Stimulated activated CD4-positive, alpha-beta T cell treated with anti-CD3 and anti-CD28 coated beads, Interleukin-12 subunit alpha, Interleukin-12 subunit beta, amount 100 ng/mL, for 24 hours (primary cell): Measurements from ENCODE around the gene PGM5.
"Not testable (repeated sequence)": the region's sequence is repeated elsewhere in the genome, so short reads cannot be mapped to it uniquely, and the experiment has no call there.

ENCODE experiments used
- DNase-seq, 2 experiments: peaks; one replicate each; pipeline ENCODE4 v3.0.0-alpha.2; 2020; ENCODE audit warnings: low read depth in 2 of 2

The PGM5 gene

DNA sequence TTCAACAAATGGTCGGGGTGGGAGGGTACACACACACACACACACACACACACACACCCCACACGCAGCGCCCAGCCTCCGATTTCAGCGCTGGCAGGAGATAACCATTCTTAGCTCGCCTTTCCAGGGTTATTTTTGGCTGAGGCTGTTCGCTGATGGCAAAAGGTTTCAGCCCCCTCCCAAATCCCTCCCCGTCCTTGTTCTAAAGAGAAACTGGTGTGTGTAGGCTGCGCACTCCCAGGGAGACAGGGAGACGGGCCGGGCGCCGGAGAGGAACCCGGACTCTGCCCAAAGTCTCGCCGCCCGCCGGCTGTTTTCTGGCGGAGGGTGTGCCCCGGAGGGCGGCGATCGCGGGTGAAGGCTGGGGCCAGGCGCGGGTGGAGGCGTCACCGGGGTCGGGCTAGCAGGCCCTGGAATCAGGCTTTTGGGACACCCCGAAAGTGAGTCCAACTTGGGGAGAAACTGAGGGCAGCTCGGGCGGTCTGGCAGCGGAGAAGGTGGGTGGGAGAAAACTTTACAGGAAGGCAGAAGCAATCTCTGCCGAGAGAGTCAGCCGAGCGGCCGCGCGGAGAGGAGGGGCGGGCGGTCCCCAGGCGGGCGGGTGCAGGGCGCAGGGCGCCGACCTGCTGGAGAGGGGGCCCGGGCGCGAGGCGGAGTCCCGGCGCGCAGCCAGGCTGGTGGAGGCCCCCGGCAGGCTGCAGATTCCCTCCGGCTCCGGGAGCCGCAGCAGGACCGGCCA, at the start of gene PGM5:
Gene PGM5 (plus strand): TSS at position 232 of the 739 bp plus-strand sequence. CDS start 517 bp downstream, outside the sequence.
- DNase-seq = not testable (repeated sequence)

DNA sequence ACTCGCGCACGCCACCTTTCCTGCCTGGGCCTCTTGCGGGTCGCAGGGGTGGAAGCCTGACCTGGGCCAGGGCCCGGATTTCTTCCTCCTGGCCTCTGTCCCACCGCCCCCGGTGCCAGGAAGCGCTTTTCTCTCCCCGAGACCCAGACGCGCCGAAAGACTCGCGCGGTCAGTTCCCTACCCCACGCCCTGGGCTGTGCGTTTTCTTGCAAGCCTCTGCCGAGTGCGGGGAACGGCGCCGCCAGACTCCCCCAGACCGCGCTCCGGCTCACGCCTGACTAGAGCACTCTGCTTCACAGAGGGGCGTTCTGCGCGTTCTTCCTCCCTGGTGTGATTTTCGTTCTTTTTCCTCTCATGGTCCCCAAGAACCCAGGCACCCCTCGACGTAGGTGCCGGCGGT, 49.3 kb upstream of the PGM5 start:
- not testable (repeated sequence) for DNase-seq

DNA sequence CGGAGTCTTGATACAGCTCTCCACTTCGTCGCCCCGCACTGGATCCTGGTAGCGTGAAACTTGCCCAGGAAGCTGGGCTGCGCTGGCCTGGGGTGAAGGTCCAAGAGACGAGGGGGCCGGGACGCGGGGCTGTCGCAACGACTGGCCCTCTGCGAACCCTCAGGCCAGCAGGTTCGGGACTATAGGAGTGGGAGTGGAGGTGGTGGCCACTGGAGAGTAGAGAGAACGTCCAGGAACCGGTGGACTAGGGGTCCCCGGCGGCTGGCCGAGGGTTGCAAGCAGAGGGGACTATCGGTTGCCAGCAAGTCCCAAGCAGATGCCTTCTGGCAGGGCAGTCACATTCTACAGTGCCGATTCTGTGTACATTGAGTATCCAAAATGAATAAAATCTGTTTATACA, 48.8 kb upstream of the PGM5 start:
- DNase-seq = not testable (repeated sequence)

DNA sequence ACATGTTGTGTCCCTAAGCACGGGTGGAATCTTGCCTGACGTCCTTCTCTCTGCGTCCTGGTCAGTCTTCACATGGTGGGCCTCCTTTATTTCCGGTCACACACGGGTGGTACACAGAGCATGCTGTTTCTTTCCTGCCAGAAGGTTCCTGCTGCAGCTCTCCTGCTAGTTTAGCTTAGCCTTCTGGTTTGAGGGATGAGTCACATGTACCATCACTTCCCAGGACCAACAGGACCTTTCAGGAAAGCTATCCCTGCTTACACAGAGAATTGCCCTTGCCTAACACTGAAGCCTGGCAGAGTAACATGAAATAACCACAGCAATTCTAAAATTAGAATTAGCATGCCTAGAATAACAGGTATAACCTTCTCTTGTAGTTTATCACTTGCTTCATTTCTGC, 45.2 kb upstream of the PGM5 start:
- not testable (repeated sequence) for DNase-seq

DNA sequence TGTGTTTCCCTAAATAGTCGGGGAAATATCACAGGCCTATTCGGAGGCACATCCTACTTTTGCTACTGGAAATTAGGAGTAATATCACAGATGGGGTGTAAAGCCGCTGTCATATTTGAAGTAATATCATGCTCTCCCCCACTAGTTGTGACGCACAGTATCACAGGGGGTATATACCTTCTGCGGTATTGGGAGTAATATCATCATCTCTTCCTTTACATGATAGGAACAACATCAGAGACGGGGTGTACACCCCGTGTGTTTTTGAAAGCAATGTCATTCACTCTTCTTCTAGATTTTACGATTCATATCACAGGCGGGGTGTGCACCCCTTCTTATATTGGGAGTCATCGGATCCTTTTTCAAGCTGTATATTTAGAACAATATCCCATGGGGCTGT, 38.2 kb upstream of the PGM5 start:
- not testable (repeated sequence) for DNase-seq

DNA sequence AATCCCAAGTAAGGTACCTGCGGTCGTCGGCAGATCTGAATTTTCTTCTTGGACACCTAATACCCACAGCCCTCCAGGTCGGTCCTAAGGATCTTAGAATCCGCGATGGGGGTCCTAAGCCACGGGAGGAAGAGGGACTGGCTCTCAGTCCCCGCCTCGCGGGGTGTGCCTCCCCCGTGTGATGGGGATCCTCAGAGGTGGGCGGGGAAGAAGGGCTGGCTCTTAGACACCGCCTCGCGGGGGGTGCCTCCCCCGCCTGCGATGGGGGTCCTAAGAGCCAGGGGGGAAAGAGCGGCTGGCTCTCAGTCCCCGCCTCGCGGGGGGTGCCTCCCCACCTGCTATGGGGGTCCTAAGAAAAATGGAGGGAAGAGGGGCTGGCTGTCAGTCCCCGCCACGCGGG, 32.7 kb upstream of the PGM5 start:
- not testable (repeated sequence) for DNase-seq

DNA sequence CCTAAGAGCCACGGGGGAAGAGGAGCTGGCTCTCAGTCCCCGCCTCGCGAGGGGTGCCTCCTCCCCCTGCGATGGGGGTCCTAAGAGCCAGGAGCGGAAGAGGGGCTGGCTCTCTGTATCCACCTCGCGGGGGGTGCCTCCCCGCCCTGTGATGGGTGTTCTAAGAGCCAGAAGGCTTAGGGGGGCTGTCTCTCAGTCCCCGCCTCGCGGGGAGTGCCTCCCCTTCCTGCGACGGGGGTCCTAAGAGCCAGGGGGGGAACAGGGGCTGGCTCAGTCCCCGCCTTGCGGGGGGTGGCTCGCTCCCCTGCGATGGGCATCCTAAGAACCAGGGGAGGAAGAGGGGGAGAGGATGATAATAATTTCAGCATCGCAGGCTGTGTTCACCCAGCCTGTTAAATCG, 31.9 kb upstream of the PGM5 start:
- DNase-seq = not testable (repeated sequence)

DNA sequence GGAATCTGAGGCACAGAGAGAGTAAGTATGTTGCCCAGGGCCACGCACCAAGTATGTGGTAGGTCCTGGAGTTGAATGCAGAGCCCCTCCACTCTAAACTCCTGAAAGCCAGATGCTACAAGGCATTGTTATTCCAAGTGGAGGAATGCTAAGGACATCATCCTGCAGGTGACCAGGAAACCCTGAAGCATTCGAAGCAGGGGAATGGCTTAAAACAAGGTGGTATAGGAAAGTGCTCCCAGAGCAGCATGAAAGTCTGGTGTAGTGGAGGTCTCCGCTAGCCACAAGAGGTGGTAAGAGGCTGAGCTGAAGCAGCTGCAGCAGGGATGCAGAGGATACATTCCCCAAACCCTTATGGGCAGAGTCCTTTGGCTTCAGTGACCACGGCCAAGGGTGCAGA, 27.3 kb upstream of the PGM5 start:
- not testable (repeated sequence) for DNase-seq

DNA sequence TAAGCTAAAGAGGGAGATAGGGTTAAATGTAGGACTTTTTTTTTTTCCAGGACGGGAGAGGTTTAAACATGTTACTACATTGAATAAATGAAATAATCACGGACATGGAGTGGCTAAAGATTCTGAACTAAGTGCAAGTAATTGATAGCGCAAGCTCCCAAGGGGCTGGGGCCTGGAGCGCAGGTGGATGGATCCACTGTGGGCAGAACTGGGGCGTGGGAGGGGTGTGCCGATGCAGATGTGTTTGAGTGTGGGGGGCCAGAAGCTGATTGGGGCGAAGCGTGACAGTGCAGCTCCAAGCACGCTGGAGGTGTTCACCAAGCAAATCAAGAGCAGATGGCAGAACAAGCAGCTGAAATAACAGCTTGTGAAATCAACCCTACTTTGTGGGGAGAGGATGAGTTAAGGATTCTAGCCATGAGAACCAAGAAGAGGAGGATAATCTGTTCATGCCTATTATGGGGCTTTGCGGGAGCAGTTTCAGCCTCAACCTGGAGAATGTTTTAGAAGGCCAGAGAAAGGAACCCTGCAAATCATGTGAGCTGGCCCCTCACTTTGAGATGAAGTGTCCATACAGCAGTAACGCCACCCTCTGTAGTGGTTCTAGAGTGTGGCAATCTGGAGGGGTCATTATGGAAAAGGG, 25.8 kb upstream of the PGM5 start:
- not testable (repeated sequence) for DNase-seq

DNA sequence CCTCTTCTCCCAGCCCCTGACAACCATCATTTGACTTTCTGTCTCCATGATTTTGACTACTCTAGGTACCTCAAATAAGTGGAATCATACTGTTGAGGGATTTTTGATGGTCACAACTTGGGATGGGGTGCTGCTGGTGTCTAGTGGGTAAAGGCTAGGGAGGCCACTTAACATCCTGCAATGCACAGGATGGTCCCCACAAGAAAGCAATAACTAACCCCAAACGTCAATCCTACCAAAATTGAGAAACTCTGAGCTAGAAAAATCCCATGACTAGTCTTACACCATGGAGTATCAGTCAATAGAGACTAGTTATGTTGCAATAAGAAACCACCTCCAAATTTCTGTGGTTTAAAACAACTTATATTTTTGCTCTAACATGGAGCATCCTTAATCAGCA, 24.3 kb upstream of the PGM5 start:
- DNase-seq = not testable (repeated sequence)

DNA sequence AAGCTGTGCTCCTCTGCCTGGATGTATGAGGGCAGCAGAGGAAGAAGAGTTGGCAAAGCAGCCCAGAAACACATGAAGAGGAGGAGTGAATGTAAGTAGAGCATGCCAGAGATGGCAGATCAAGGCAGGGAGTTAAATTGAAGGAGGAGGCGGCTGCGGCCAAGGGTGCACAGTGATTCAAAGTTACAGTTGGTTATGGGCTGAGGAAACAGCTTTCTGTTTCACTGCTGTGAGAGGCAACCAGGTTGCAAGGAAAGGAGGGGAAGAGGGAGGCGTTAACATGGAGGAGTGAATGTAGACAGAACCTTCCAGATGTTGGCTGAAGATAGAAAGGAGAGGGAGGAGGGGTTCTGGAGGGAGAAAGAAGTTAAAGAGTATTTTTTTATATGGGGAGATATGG, 20.5 kb upstream of the PGM5 start:
- not testable (repeated sequence) for DNase-seq

DNA sequence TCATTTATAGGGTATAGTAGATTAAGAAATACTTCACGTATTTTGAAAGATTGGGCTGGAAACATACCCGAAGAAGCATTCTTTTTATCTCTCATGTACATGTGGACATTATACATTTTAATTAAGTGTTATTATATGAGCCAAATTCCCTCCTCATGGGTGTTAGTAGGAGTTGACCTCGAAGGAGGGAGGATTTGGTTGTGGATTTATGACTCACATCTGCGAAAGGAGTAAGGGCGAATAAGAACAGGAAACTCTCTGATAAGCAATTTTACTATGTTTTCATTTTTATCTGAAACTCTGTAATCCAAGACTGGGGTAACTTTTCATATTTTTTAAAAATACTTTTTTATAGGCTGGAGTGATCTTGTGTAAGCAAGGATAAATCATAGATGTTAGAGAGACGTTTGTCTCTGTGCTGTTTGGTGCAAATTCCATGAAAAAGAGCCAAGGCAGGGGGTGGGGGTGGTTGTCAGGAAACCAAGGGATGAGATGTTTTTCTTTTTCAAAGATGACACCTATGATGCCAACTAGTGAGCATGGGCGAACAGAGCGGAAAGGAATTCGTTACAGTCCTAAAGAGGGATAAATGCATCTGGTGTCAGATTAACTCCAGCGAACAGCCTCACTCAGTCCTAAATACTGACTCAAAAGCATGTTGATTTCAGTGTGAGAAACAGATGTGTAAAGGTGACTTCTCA, 19.6 kb upstream of the PGM5 start:
- not testable (repeated sequence) for DNase-seq

DNA sequence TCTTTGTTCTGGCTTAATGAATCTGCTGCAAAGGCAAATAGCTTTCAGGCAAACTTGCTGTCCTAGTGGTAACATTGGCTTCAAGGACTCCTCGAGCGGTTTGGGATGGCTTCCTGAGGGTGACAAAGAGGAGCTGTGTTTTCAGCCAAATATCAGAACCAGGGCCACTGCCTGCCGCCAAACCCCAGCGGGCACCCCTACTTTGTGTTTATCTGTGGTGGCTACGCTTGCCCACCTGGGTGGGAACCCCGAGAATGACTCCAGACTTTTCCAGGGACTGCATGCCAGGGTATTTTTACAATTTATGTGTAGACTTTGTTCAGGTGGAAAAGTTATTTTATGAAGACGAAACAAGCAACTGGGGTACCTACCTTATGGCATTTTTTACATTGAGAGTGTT, 18.4 kb upstream of the PGM5 start:
- not testable (repeated sequence) for DNase-seq

DNA sequence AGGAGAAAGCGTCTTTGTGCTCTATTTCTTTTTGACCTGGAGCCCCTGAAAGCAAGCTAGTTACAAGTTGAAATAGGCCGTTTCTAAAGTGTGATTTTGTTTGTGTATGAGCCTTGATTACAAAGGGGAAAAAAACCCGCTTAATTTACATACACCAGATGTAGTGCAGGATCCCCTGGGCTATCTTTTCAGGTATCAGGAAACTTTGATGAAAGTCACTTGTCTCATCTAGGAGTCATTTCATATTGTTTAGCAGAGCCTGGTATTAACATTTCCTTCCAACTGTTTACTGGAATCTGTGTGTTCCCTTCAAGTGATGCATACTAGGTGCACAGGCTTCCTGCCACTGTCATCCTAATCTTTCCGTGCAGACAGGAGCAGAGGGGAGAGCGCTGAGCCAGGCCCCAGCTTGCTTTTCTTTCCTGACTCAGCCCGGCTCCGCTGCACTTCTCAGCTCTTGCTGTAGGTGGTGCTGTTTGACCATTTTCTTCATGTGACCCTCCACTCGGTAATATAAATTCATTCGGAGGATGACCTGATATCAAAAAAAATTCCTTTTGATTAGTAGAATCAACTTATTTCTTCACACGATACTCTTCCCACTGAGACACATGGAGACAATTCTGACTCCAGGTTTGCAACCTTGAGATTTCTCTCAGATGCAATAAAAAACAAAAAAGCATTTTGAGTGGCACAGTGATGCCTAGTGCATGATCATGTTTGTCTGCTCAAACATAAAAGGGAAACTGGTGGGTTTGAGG, 14.0 kb upstream of the PGM5 start:
- not testable (repeated sequence) for DNase-seq

DNA sequence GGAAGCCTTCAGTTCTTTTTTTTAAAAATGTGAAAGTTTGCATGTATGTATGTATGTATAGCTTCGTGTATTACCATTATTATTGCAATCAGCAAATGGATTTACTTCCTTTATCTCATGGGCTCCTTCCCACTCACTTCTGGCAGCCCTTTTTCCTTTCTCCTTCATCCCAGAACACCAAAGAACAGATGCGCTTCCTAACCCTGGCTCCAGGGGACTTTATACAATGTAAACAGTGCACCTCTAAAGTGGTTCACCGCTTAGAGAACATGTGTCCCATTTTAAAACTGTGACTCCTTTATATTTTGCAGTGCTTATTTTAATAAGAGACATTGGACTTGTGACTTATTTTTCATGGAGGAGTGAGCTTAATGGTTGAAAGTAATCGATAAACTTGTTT, 13.2 kb upstream of the PGM5 start:
- DNase-seq = not testable (repeated sequence)

DNA sequence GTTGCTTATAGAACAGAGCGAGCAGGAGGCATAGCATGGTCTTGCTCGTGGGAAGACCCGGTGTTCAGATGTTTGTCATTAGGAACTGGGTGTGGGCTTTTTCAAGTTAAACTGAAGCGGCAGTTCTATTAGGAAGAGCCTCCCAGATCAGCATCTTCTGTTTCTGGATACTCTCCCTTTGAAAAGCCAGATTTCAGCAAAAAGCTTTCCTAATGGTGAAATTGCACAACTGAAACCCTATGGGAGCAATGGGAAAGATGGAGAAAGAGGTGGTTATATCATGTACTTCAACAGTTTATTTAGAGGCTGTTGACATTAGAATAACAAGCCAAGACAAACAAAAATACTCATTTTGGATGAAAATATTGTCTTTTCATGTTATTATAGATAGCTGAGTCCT, 12.4 kb upstream of the PGM5 start:
- not testable (repeated sequence) for DNase-seq

DNA sequence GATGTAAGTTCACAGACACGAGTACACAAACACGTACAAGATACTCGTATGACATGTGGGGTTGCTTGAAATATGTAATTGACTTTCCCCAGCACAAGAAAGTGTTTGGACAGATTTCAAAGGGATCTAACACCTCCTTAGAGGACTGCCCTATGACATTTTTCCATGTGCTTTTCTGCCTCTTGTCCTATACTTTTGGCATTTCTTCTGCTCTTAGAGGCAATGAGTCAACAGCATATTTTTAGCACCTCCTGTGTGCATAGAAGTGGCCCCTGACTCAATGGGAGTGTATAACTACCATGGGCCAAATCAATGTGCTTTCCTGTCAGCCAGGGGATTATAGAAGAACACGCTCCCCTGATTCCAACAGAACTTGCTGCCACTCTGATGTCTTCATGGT, 4.7 kb upstream of the PGM5 start:
- not testable (repeated sequence) for DNase-seq

DNA sequence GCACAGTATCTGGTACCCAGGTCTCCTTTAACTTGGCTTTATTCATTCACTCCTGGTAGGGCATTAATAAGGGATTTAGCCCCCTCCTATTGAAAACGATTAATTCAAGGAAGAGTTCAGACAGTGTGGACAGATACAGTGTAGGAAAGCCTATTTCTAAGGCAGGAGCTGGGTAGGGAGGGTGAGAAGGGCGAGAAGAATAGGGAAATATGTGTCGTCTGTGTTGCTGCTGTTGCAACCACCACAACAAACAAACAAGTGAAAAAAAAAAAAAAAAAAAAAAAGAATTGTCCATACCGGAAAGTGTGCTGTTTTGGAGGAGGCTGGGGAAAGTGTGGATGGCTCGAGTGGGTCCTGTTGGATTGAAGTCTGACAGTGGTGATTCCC, 425 bp upstream of the PGM5 start:
- not testable (repeated sequence) for DNase-seq

DNA sequence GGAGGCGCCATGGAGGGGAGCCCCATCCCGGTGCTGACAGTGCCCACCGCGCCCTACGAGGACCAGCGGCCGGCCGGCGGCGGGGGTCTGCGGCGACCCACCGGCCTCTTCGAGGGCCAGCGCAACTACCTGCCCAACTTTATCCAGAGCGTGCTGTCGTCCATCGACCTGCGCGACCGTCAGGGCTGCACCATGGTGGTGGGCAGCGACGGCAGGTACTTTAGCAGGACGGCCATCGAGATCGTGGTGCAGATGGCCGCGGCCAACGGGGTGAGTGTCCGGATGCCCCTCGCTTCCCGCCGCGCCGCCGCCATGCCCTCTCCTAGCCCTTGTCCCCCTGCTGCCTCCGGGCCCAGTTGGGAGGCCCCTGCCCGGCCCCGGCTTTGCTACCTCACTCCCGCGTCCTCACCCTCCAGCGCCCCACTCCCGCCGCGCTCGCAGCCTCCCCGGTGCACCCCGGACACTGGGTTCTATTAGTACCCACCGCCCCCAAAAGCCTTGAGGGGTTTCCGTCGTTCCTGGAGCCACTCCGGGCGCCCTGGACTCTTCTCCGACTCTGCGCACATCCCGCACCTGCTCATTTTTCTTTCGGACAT, 806 bp downstream of the PGM5 start:
- DNase-seq = not testable (repeated sequence)

DNA sequence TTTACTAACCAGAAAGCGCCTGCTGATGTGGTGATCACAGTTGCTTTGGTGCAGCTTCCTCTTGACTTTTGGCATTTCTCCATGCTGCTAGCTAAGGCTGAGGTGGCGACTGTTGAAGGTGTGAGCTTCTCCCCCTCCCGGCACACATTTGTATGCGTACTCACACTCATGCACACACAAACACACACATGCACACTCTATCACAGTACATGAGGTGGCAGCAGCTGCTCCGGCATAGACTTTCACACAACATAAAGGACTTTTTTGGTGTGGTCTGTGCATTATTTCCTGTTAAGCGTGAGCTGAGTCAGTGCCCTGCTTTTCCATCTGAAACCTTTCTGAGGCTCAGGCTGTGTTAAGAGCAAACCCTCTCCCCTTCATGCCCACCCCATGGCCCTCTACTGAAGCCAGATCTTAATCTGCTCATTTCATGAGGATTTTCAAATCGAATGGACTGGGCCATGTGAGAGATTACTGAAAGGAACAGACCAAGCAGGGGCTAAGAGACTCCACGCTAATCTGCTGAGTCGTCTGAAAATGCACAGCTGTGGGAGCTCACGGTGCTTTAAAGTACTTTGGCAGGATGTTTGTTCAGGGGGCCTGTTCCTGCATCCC, 10.6 kb downstream of the PGM5 start:
- DNase-seq = not testable (repeated sequence)

DNA sequence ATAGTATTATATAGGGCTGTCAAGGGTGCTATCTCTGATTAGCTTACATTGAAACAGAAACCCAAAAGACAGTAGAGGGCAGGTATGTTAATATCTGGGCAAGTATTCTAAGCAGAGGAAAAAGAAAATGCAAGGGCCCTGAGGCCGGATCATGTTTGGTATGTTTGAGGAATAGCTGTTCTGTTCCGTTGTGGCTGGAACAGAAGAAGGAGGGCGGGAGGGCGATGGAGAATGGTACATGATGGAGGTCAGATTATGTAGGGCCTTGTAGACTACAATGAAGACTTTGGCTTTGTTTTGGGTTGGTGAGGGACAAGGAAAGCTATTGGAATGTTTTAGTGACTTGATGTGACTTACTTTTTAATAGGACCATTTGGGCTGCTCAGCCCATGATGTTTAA, 19.4 kb downstream of the PGM5 start:
- DNase-seq = not testable (repeated sequence)
